WTC11 (cell line): ENCODE data around the gene GJB1.

Source experiments
- CREM ChIP-seq: sonication (generic); formaldehyde crosslinking; IDR thresholded peaks from 2 replicates; pipeline ENCODE4 v1.8.1; 2022; ENCODE audit warnings: mild to moderate bottlenecking, missing genetic modification reagents, moderate library complexity
- ELF4 ChIP-seq: sonication (generic); formaldehyde crosslinking; IDR thresholded peaks from 2 replicates; pipeline ENCODE4 v1.8.1; 2022; ENCODE audit warnings: low read depth, mild to moderate bottlenecking, moderate library complexity, missing genetic modification reagents
- NR3C1 ChIP-seq: sonication (generic); formaldehyde crosslinking; conservative IDR thresholded peaks from 2 replicates; pipeline ENCODE4 v1.8.1; 2023; ENCODE audit warnings: low read depth, mild to moderate bottlenecking, missing genetic modification reagents
- TF ChIP-seq, protein P1 (sequence below): sonication (generic); formaldehyde crosslinking; IDR thresholded peaks from 2 replicates; pipeline ENCODE4 v1.8.1; 2023; ENCODE audit warnings: mild to moderate bottlenecking, missing genetic modification reagents, moderate library complexity
- TF ChIP-seq, protein P2 (sequence below): fragments of 200-600 bp; IDR thresholded peaks from 2 replicates; pipeline ENCODE4 v1.8.0; 2022; ENCODE audit warnings: antibody characterized with exemption
- TF ChIP-seq, protein P3 (sequence below): fragments of 250-450 bp; sonication (Bioruptor Pico); IDR thresholded peaks from 2 replicates; pipeline ENCODE4 v1.9.0; 2021; ENCODE audit warnings: mild to moderate bottlenecking
- TF ChIP-seq, protein P4 (sequence below): sonication (generic); formaldehyde crosslinking; IDR thresholded peaks from 2 replicates; pipeline ENCODE4 v1.8.0; 2022; ENCODE audit warnings: mild to moderate bottlenecking, missing genetic modification reagents
- TF ChIP-seq, protein P5 (sequence below): sonication (generic); formaldehyde crosslinking; IDR thresholded peaks from 2 replicates; pipeline ENCODE4 v1.8.1; 2023; ENCODE audit warnings: mild to moderate bottlenecking, missing genetic modification reagents, moderate library complexity

DNA sequence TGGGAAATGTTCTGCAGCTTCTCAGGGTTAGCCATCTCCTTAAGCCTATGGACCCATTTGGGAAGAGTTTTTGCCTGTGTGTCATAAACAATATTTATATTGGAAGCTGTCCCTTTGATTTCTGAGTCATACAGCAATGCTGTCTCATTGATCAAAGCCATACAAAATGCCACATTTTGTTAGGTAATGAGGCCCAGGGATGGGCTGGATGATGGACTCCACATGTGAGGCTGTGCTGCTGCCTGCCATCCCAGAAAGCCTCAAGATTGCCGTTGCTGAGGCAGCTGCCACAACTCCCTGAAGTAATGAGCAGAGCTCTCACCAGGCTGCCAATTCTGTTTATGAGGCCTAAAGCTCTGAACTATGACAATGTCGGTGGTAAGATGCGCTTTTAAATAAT lies 12.2 kb upstream of the GJB1 start:
- TF ChIP-seq, protein P1, sequence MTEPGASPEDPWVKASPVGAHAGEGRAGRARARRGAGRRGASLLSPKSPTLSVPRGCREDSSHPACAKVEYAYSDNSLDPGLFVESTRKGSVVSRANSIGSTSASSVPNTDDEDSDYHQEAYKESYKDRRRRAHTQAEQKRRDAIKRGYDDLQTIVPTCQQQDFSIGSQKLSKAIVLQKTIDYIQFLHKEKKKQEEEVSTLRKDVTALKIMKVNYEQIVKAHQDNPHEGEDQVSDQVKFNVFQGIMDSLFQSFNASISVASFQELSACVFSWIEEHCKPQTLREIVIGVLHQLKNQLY (CRISPR knock-in tag): no peak
- TF ChIP-seq, protein P2, sequence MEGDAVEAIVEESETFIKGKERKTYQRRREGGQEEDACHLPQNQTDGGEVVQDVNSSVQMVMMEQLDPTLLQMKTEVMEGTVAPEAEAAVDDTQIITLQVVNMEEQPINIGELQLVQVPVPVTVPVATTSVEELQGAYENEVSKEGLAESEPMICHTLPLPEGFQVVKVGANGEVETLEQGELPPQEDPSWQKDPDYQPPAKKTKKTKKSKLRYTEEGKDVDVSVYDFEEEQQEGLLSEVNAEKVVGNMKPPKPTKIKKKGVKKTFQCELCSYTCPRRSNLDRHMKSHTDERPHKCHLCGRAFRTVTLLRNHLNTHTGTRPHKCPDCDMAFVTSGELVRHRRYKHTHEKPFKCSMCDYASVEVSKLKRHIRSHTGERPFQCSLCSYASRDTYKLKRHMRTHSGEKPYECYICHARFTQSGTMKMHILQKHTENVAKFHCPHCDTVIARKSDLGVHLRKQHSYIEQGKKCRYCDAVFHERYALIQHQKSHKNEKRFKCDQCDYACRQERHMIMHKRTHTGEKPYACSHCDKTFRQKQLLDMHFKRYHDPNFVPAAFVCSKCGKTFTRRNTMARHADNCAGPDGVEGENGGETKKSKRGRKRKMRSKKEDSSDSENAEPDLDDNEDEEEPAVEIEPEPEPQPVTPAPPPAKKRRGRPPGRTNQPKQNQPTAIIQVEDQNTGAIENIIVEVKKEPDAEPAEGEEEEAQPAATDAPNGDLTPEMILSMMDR: no peak
- TF ChIP-seq NR3C1: no peak
- TF ChIP-seq, protein P3, sequence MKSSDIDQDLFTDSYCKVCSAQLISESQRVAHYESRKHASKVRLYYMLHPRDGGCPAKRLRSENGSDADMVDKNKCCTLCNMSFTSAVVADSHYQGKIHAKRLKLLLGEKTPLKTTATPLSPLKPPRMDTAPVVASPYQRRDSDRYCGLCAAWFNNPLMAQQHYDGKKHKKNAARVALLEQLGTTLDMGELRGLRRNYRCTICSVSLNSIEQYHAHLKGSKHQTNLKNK (CRISPR knock-in tag): no peak
- TF ChIP-seq, protein P4, sequence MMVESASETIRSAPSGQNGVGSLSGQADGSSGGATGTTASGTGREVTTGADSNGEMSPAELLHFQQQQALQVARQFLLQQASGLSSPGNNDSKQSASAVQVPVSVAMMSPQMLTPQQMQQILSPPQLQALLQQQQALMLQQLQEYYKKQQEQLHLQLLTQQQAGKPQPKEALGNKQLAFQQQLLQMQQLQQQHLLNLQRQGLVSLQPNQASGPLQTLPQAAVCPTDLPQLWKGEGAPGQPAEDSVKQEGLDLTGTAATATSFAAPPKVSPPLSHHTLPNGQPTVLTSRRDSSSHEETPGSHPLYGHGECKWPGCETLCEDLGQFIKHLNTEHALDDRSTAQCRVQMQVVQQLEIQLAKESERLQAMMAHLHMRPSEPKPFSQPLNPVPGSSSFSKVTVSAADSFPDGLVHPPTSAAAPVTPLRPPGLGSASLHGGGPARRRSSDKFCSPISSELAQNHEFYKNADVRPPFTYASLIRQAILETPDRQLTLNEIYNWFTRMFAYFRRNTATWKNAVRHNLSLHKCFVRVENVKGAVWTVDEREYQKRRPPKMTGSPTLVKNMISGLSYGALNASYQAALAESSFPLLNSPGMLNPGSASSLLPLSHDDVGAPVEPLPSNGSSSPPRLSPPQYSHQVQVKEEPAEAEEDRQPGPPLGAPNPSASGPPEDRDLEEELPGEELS (CRISPR knock-in tag): no peak
- TF ChIP-seq, protein P5, sequence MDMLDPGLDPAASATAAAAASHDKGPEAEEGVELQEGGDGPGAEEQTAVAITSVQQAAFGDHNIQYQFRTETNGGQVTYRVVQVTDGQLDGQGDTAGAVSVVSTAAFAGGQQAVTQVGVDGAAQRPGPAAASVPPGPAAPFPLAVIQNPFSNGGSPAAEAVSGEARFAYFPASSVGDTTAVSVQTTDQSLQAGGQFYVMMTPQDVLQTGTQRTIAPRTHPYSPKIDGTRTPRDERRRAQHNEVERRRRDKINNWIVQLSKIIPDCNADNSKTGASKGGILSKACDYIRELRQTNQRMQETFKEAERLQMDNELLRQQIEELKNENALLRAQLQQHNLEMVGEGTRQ: no peak
- TF ChIP-seq CREM (CRISPR knock-in tag): no peak
- no peak for TF ChIP-seq ELF4
